Thymus (tissue), 11 donors: Measurements from ENCODE around the gene NFAM1. TPM values are rescaled to one million over a fixed set of nuclear protein-coding genes. Genes with fewer than 3 reads are reported as not detected.

Source experiments
- DNase-seq, 9 donors: peaks; one replicate each; pipeline ENCODE4 v3.0.0-alpha.2; 2013; ENCODE audit warnings: low spot score in 9 of 9, low read depth in 6 of 9, missing footprints in 1 of 9
- H3K27ac ChIP-seq, 2 donors: one replicate each; pipeline ENCODE4 v1.5.1; 2013; ENCODE audit warnings: control low read depth in 1 of 2, low read depth in 1 of 2, low read length in 1 of 2, mild to moderate bottlenecking in 1 of 2, moderate library complexity in 1 of 2
- H3K27me3 ChIP-seq, 2 donors: one replicate each; pipeline ENCODE4 v1.5.1; 2013; ENCODE audit warnings: low read length in 1 of 2; ENCODE audit not compliant: control insufficient read depth in 2 of 2, insufficient read depth in 1 of 2
- H3K36me3 ChIP-seq, 2 donors: one replicate each; pipeline ENCODE4 v1.5.1; 2013; ENCODE audit warnings: low read length in 1 of 2, mild to moderate bottlenecking in 1 of 2, moderate library complexity in 1 of 2; ENCODE audit not compliant: control insufficient read depth in 2 of 2, insufficient read depth in 2 of 2
- H3K4me1 ChIP-seq, 2 donors: one replicate each; pipeline ENCODE4 v1.5.1; 2013; ENCODE audit warnings: low read length in 2 of 2; ENCODE audit not compliant: control insufficient read depth in 2 of 2, insufficient read depth in 2 of 2
- H3K4me3 ChIP-seq, 2 donors: one replicate each; pipeline ENCODE4 v1.5.1; 2013; ENCODE audit warnings: low read length in 2 of 2, control low read depth in 1 of 2, mild to moderate bottlenecking in 1 of 2
- H3K9me3 ChIP-seq, 2 donors: one replicate each; pipeline ENCODE4 v1.5.1; 2013; ENCODE audit warnings: low read length in 1 of 2, mild to moderate bottlenecking in 1 of 2; ENCODE audit not compliant: control insufficient read depth in 2 of 2, insufficient read depth in 1 of 2
- WGBS: extraction: QIAGEN DNeasy Blood & Tissue Kit; methylation state at CpG from one replicate; pipeline ENCODE4 v1.1.7; 2013; 5-methylcytosine and 5-hydroxymethylcytosine counted together
- polyA plus RNA-seq: library from polyadenylated mRNA; stranded (reverse); fragments of 200-250 nt; gene quantifications from one replicate; pipeline ENCODE4 v1.2.3, GENCODE V29; 2013
- total RNA-seq: library from RNA; stranded (reverse); fragments of 120-200 nt; gene quantifications from one replicate; pipeline ENCODE4 v1.2.4, GENCODE V29; 2013
- donor health status: healthy.

Gene NFAM1
- total and polyA plus RNA-seq, 2 donors, result 1.7 to 2.0 TPM

- 54% methylated on average over 6 of the region's 6 CpGs for WGBS
- peak in 1 of 9 donors; percentile 27 for DNase-seq
- Histone ChIP-seq H3K27ac (peak overlapping the region; percentile 46 to 84), H3K4me3 (peak overlapping the region; percentile 47 to 49), H3K9me3 (no peaks in the 10 kb centered on the region), H3K4me1 (peaks cover 10 to 46% of the 10 kb centered on the region in 2 donors), H3K27me3 (peaks cover 0 to 2% of the 10 kb centered on the region in 2 donors), H3K36me3 (no peaks in the 10 kb centered on the region)
Observed at GRCh38 chr22:42443240-42444076, 11.3 kb upstream of the NFAM1 start.

GRCh38 chr22:42442748-42443147 is 10.5 kb upstream of the NFAM1 start:
- H3K27ac ChIP-seq, result no peak overlapping the region
- no peak overlapping the region for H3K4me3 ChIP-seq
- no peaks in the 10 kb centered on the region for H3K36me3 ChIP-seq
- DNase-seq, result no peak
- H3K27me3 ChIP-seq, result peaks cover 0 to 3% of the 10 kb centered on the region in 2 donors
- 93% methylated on average over 4 of the region's 4 CpGs for WGBS
- H3K9me3 ChIP-seq, result no peaks in the 10 kb centered on the region
- H3K4me1 ChIP-seq, result peaks cover 14 to 54% of the 10 kb centered on the region in 2 donors

DNA sequence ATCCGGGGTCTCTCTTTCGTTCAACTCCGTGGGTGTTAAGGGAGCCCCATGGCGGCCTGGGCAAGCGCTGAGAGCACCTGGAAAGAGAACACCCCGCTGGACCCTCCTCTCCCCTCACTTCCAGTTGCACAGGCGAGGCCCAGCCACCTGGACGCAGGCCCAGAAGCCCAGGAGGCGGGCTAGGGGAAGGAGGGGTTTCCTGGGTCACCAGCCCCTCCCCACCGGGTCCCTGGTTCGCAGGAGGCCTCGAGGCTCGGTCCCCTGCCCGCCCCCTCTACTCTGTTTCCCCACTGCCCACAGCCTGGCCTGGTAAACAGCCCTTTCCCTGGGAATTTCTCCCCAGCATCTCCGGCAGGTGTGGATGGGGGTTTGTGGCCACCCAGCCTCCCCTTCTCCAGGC is 8.5 kb upstream of the NFAM1 start:
- Histone ChIP-seq H3K36me3 (no peaks in the 10 kb centered on the region), H3K4me3 (no peak overlapping the region), H3K27me3 (peaks cover 2 to 14% of the 10 kb centered on the region in 2 donors), H3K4me1 (peaks cover 16 to 69% of the 10 kb centered on the region in 2 donors), H3K9me3 (no peaks in the 10 kb centered on the region), H3K27ac (no peak overlapping the region)
- no peak for DNase-seq
- 87% methylated on average over 15 of the region's 15 CpGs for WGBS

- DNase-seq, result peak in 1 of 9 donors; percentile 43
- Histone ChIP-seq H3K4me3 (no peak overlapping the region), H3K27me3 (peaks cover 2 to 14% of the 10 kb centered on the region in 2 donors), H3K27ac (peak overlapping the region; percentile 37 to 71), H3K4me1 (peaks cover 14 to 66% of the 10 kb centered on the region in 2 donors), H3K9me3 (no peaks in the 10 kb centered on the region), H3K36me3 (no peaks in the 10 kb centered on the region)
- 59% methylated on average over 20 of the region's 20 CpGs for WGBS
Observed at GRCh38 chr22:42439821-42440674, 7.8 kb upstream of the NFAM1 start.

GRCh38 chr22:42439021-42439567 is 6.9 kb upstream of the NFAM1 start:
- Histone ChIP-seq H3K4me3 (no peak overlapping the region), H3K9me3 (no peaks in the 10 kb centered on the region), H3K36me3 (no peaks in the 10 kb centered on the region), H3K27ac (no peak overlapping the region), H3K4me1 (peaks cover 9 to 61% of the 10 kb centered on the region in 2 donors), H3K27me3 (peaks cover 2 to 19% of the 10 kb centered on the region in 2 donors)
- DNase-seq, result no peak
- WGBS, result 93% methylated on average over 13 of the region's 13 CpGs

DNA sequence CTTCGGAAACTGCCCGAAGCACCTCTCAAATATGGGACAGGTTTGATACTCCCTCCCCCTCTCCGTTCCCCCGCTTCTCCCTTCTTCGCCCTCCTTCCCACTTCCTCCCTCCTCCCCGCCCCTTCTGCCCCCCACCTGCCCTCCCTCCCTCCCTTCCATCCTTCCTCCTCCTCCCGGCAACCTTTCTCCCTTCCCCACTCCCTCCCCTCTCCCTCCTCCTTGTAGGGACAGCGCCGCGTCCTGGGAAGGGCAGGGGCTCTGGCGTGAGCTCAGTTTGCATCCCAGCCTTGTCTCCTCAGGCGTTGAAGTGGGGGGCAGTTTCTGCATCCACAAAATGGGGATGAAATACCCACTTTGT is 6.1 kb upstream of the NFAM1 start:
- peak overlapping the region in 1 of 2 donors; percentile 44 for H3K4me3 ChIP-seq
- H3K27ac ChIP-seq, result no peak overlapping the region
- H3K36me3 ChIP-seq, result no peaks in the 10 kb centered on the region
- no peaks in the 10 kb centered on the region for H3K9me3 ChIP-seq
- H3K4me1 ChIP-seq, result peaks cover 9 to 53% of the 10 kb centered on the region in 2 donors
- DNase-seq, result no peak
- WGBS, result 42% methylated on average over 12 of the region's 12 CpGs
- H3K27me3 ChIP-seq, result peaks cover 3 to 27% of the 10 kb centered on the region in 2 donors

DNA sequence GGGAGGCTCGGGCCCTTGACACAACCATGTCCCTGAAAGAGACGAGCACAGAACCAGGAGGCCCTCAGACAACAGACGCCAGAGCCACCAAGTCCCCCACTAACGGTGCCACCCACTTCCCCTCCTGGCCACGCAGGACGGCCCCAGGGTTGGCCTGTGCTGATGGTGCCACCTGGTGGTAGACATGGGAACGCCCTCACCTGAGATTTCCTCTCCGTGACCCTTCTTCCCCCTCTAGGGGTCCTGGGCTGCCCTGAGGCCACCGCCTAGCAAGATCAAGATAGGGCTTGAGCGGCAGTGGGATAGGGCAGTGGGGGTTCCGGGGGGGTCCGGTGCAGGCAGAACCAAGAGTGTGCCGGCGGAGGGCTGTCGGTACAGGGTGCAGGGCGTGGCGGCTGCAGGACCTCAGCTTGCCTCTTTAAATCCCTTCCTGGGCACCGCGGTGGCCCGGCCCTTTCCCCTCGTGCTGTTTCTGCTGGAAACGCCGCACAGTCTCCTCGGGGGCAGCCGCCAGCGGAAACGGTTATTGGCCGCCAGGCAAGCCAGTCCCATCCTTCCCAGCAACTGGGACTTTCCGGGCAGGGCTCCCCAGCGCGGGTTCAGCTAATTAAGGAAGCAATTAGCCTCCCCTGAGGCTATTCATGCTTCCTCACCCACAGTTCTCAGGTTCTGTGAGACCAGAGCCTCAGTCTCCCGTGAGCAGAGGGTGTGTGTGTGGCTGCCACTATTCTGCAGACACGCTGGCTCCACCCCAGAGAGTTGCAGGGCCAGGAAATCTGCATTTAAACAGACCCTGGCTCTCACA is 5.5 kb upstream of the NFAM1 start:
- no peak overlapping the region for H3K27ac ChIP-seq
- 3% methylated on average over 33 of the region's 33 CpGs for WGBS
- H3K9me3 ChIP-seq, result no peaks in the 10 kb centered on the region
- peaks cover 8 to 33% of the 10 kb centered on the region in 2 donors for H3K27me3 ChIP-seq
- H3K36me3 ChIP-seq, result no peaks in the 10 kb centered on the region
- peak overlapping the region; percentile 42 to 44 for H3K4me3 ChIP-seq
- DNase-seq, result peak; percentile 58 to 89 (median 73)
- peaks cover 9 to 53% of the 10 kb centered on the region in 2 donors for H3K4me1 ChIP-seq

DNA sequence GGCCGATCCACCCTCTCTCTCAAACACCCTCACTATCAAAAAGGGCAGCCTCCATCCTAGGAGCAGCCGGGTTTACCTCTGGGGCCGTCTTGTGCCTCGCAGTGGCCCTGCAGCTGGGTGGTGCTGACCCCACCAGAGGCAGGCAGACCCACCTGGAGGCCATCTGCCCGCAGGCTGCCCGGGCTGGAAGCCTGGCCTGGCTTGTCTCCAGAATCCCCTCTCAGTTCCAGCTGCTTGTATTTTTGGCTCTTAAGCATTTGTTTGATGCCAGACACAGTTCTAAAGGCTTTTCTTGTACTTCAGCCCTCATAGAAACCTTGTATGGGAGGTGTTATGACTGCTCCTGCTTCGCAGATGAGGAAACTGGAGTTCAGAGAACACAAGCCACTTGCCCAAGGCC is 4.2 kb upstream of the NFAM1 start:
- Histone ChIP-seq H3K4me3 (no peak overlapping the region), H3K36me3 (no peaks in the 10 kb centered on the region), H3K4me1 (peaks cover 9 to 58% of the 10 kb centered on the region in 2 donors), H3K27ac (no peak overlapping the region), H3K27me3 (peaks cover 14 to 46% of the 10 kb centered on the region in 2 donors), H3K9me3 (no peaks in the 10 kb centered on the region)
- DNase-seq, result no peak
- 40% methylated on average over 7 of the region's 7 CpGs for WGBS
